Ovary (tissue), 3 donors: ENCODE measurements around the gene DTHD1.

ENCODE experiments used
- CTCF ChIP-seq, 3 donors: fragments of 450-650 bp in 2 of 3; fragments of 200-600 bp in 1 of 3; IDR thresholded peaks; one replicate each; pipeline versions ENCODE4 v1.5.1 to v1.8.0; 2016 to 2022; ENCODE audit warnings: antibody characterized with exemption in 3 of 3, mild to moderate bottlenecking in 1 of 3
- POLR2A ChIP-seq: fragments of 450-650 bp; IDR thresholded peaks from one replicate; pipeline ENCODE4 v1.6.1; 2017; ENCODE audit warnings: antibody characterized with exemption, mild to moderate bottlenecking, moderate library complexity
- donor health status: DM: no; HTN: no; CAD: no.

- TF ChIP-seq CTCF (IDR thresholded peaks at IDR 0.05) = no peak
- no peak for TF ChIP-seq POLR2A
Observed at GRCh38 chr4:36343501-36344175, 62.2 kb downstream of the DTHD1 start.
